Effector memory CD4-positive, alpha-beta T cell (primary cell): ENCODE results near the gene BBS9.

ENCODE experiments used
- DNase-seq, 3 donors: peaks; one replicate each; pipeline ENCODE4 v3.0.0-alpha.2; 2020
- H3K27ac ChIP-seq: 2 replicates; pipeline ENCODE4 v1.7.0; 2013; ENCODE audit warnings: mild to moderate bottlenecking, low read length, moderate library complexity; ENCODE audit not compliant: insufficient read depth, poor library complexity, severe bottlenecking
- H3K27me3 ChIP-seq: replicated peaks from 2 replicates; pipeline ENCODE4 v1.7.0; 2013; ENCODE audit warnings: mild to moderate bottlenecking, low read length; ENCODE audit not compliant: insufficient read depth, control insufficient read depth, poor library complexity, severe bottlenecking
- H3K36me3 ChIP-seq: 2 replicates; pipeline ENCODE4 v1.7.0; 2013; ENCODE audit warnings: mild to moderate bottlenecking, low read length, moderate library complexity; ENCODE audit not compliant: control insufficient read depth, insufficient read depth
- H3K4me1 ChIP-seq: 2 replicates; pipeline ENCODE4 v1.7.0; 2013; ENCODE audit warnings: low read length, mild to moderate bottlenecking; ENCODE audit not compliant: control insufficient read depth, insufficient read depth, poor library complexity, severe bottlenecking
- H3K4me3 ChIP-seq: 2 replicates; pipeline ENCODE4 v1.7.0; 2013; ENCODE audit warnings: low read length, low read depth, mild to moderate bottlenecking; ENCODE audit not compliant: insufficient read depth, poor library complexity, severe bottlenecking
- H3K9me3 ChIP-seq: 2 replicates; pipeline ENCODE4 v1.7.0; 2013; ENCODE audit warnings: mild to moderate bottlenecking, low read length, moderate library complexity; ENCODE audit not compliant: control insufficient read depth

Gene BBS9

DNA sequence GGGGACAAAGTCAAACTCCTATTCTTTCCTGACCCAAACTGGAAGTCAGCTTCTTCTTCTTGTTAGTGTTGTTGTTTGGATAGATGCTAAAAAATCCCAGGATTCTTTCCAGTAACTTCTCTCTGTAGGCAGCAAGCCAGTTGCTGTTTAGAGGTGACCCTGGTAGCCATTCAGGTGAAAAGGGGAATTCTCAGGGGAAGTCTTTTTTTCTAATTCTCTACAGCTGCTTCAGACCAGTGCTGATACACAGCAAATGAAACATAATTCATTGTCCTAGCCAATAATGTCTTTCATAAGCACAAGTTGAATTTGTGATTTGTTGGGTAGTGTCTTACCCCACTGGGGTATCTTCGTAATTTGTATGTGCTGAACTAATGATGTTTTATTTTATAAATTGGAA is 357.3 kb downstream of the BBS9 start:
- H3K4me1 ChIP-seq, result no peaks in the 10 kb centered on the region
- H3K4me3 ChIP-seq, result no peak overlapping the region
- H3K27ac ChIP-seq, result no peak overlapping the region
- H3K36me3 ChIP-seq, result no peaks in the 10 kb centered on the region
- no peaks in the 10 kb centered on the region for H3K27me3 ChIP-seq
- H3K9me3 ChIP-seq, result no peaks in the 10 kb centered on the region
- DNase-seq, result no peak

DNA sequence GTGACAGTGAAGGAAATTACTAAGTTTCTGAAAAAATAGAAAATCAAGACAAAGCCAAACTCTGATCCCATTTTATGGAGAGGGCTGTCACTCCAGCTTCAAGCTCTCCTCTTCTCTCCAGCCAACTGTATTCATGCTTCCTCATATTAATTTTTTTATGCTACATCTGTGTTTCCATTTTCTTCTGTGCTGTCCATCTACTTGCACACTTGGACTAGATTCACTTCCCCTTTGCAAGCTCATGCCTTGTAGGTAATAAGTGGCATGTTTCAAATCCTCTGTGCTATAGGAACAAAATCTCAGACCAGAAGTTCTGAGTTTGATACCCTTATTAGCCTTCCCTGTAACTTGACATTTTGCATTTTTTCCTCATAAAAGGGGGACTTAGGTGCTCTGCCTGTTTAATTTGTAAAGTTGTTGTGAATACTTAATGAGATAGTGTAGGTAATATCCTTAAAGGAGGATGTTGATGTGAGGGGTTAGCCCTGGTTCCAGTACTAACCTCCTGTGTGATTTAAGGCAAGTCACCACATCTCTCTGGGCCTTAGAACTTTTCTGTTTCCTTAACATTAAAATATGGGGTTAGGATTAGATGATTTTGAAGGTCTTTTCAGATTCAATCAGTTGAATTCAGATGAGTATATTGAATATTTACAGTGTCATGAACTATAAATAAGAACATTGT is 358.8 kb downstream of the BBS9 start:
- Histone ChIP-seq H3K36me3 (no peaks in the 10 kb centered on the region), H3K4me3 (no peak overlapping the region), H3K9me3 (no peaks in the 10 kb centered on the region), H3K4me1 (no peaks in the 10 kb centered on the region), H3K27me3 (no peaks in the 10 kb centered on the region), H3K27ac (no peak overlapping the region)
- no peak for DNase-seq

DNA sequence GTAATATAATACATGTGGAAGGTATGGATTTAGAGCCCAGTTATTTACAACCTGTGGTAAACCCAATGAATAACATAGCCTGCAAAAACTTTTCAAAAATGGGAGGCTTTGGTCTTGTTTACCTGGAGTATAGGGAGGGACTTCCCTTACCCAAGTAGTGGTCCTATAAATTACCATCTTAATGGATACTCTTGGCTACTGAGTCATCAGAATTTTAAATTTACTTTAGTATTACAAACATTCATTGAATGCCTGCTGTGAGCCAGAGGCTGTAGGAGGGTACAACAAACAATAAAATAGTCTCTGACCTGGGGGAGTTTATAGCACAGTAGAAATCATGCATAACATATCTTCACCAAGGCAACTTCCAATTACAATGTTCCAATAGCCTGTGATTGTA is 365.1 kb downstream of the BBS9 start:
- Histone ChIP-seq H3K27ac (no peak overlapping the region), H3K4me1 (no peaks in the 10 kb centered on the region), H3K36me3 (no peaks in the 10 kb centered on the region), H3K27me3 (no peaks in the 10 kb centered on the region), H3K4me3 (no peak overlapping the region), H3K9me3 (no peaks in the 10 kb centered on the region)
- no peak for DNase-seq

DNA sequence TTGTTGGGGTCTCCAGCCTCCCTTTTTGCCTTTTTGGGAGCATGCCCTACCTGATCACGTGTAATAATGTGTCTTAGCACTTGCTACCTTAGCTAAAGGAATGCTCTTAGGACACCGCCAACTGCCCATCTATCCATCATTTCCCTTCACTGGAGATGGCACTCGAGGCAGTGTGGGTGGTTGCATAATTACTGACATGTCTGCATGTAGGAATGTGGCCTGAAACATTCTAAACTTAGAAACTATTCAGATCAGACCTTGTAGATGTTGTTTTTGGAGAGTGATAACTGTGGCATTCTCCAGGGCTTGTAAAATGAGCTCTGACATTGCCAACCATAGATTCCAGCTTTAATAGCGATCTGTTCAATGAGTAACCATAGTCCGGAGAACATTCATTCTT is 365.8 kb downstream of the BBS9 start:
- H3K4me1 ChIP-seq, result no peaks in the 10 kb centered on the region
- H3K4me3 ChIP-seq, result no peak overlapping the region
- DNase-seq, result no peak
- no peak overlapping the region for H3K27ac ChIP-seq
- H3K27me3 ChIP-seq, result no peaks in the 10 kb centered on the region
- H3K36me3 ChIP-seq, result no peaks in the 10 kb centered on the region
- H3K9me3 ChIP-seq, result no peaks in the 10 kb centered on the region

DNA sequence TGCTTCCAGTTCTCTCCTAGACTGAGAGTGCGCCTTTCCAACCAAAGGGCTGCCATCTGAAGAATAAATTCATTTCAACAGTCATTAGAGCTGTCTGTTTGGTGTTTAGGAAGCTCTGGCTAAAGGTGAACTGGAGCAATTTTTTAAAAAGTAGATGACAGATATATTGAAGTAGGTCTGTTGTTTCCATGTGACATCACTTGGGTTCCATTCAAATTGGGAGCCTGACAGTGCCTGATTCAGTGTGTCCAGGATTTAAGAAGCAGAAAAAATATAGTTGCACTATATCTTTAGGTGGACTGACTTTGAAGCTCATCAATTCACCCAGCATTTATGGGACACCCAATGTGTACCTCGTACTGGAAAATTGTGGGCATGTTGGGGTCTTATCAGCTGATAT is 367.7 kb downstream of the BBS9 start:
- H3K9me3 ChIP-seq, result no peaks in the 10 kb centered on the region
- DNase-seq, result no peak
- H3K27me3 ChIP-seq, result no peaks in the 10 kb centered on the region
- H3K4me1 ChIP-seq, result no peaks in the 10 kb centered on the region
- H3K4me3 ChIP-seq, result no peak overlapping the region
- H3K27ac ChIP-seq, result no peak overlapping the region
- H3K36me3 ChIP-seq, result no peaks in the 10 kb centered on the region

DNA sequence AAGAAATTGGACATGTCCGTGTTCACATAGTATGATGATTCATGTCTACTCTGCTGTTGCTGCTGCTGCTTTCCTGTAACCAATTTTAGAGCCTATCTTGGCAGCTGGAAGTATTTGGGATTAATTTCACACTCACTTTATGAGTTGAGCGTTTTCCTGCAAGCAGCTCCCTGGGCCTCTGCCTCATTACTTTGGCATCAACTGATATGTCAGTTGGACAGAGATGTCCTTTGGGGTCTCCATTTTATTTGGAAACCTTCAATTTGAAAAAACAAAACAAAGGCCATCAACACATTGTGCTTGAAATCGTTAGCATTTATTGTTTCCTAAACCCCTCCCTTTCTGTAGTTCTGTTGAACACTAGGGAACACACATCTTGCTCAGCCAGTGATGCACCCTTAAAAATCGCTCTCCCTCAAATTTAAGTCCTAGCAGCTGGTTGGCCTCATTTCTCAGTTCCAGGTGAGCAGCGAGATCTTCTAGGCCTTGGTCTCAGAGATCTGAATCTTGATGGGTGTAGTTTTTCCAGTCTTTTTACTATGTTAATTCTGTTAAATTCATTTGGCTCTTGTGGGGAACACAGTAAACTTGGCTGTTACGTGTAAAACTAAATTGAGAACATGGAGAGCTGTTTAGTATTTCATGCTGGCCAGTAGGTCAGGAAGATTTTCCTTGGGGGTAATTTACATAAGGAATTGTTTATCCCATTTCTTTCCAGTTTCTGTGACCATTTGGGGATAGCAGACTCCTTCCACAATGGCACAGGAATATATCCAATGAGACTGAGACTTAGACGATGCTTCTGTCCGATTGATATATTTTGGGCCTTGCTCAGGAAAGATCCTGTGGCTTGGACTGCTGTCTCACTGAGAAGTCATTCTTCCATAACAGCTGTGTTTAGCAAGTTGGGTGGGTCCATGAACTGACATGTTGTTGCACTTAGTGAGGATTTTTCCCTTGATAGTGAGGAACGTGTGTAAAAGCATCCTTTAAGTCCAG is 371.6 kb downstream of the BBS9 start:
- DNase-seq, result no peak
- Histone ChIP-seq H3K27ac (no peak overlapping the region), H3K9me3 (no peaks in the 10 kb centered on the region), H3K27me3 (no peaks in the 10 kb centered on the region), H3K4me3 (no peak overlapping the region), H3K4me1 (no peaks in the 10 kb centered on the region), H3K36me3 (no peaks in the 10 kb centered on the region)

DNA sequence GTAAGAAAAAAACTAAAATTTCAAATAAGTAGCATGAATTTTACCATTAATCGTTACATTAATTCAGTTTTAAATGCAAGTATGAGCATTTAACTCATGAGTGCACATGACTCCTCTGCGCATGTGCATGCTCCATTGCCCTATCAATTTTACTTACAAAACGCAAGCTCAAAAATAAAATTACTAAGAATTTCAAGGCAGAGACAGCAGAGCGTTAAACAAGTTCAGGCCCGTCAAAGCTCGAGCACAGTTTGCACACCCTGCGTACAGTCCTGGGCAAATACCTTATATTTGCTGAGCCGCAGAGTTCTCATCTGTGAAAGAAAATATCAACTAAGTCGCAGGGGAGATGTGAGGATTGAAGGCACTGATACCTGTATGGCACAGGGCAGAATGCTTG is 373.6 kb downstream of the BBS9 start:
- no peaks in the 10 kb centered on the region for H3K36me3 ChIP-seq
- DNase-seq, result no peak
- H3K27me3 ChIP-seq, result no peaks in the 10 kb centered on the region
- no peaks in the 10 kb centered on the region for H3K9me3 ChIP-seq
- no peak overlapping the region for H3K27ac ChIP-seq
- H3K4me3 ChIP-seq, result no peak overlapping the region
- no peaks in the 10 kb centered on the region for H3K4me1 ChIP-seq

DNA sequence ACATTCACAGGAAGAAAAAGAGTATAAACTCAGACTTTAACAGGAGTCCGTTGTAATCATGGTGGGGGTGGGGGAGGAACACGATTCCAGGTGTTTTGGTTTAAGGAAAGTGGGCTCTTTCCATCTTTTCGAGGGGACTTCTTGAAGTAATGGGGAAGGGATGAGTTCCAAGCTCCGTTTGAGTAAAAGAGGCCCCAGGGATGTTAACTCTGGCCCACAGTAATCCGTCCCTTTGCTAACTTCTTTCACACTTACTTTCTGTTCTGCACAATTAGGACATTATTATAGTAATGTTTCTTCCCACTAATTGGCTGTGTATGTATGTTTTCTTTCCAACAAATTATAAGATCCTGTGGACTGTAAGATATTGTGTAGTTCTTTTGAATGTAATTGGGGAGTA is 374.4 kb downstream of the BBS9 start:
- no peaks in the 10 kb centered on the region for H3K4me1 ChIP-seq
- DNase-seq, result no peak
- H3K27ac ChIP-seq, result no peak overlapping the region
- H3K4me3 ChIP-seq, result no peak overlapping the region
- H3K27me3 ChIP-seq, result no peaks in the 10 kb centered on the region
- H3K36me3 ChIP-seq, result no peaks in the 10 kb centered on the region
- no peaks in the 10 kb centered on the region for H3K9me3 ChIP-seq

DNA sequence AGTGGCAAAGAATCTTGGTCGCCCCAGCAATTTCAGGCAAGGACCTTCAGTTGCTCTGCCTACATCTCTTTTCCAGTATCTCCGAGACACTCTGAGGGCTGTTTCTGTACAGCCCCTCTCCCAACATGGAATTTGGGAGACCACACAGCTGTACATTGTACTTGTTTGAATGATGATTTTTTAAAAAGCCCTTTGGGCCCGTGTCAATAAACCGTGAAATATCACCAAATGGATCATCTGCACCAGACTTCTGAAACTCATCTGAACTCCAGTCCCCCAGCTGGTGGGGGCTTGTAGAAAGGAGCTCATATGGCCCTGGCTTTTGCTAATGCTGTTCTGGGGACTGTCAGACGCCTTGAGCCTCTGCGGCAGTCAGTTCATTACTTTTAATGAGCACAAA is 374.9 kb downstream of the BBS9 start:
- Histone ChIP-seq H3K27me3 (no peaks in the 10 kb centered on the region), H3K36me3 (no peaks in the 10 kb centered on the region), H3K9me3 (no peaks in the 10 kb centered on the region), H3K4me3 (no peak overlapping the region), H3K4me1 (no peaks in the 10 kb centered on the region), H3K27ac (no peak overlapping the region)
- no peak for DNase-seq

DNA sequence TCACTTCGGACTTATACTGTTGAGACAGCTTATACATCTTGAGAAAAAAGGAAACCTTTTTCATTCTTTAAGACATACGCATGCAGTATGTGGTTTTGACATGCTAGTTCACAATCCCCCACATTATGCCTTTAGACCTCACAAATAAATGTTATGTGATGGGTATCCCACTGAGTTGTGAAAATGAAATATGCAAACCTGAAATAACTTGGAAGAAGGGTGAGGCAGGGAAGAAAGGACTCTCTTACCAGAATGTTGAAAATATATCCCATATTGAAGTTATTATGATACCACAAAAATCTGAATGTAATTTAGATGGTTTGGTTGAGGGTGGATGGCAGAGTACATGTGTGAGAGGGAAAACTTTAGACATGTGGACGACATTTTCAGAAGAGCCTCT is 379.8 kb downstream of the BBS9 start:
- DNase-seq, result no peak
- Histone ChIP-seq H3K36me3 (no peaks in the 10 kb centered on the region), H3K27ac (no peak overlapping the region), H3K27me3 (no peaks in the 10 kb centered on the region), H3K4me3 (no peak overlapping the region), H3K4me1 (no peaks in the 10 kb centered on the region), H3K9me3 (no peaks in the 10 kb centered on the region)
